ENCODE data around the gene NKAIN1.

NKAIN1 gene

GRCh38 chr1:31234123-31234708, 5.5 kb downstream of the NKAIN1 start:
- no peak for DNase-seq (ENCODE audit: low read depth)

DNA sequence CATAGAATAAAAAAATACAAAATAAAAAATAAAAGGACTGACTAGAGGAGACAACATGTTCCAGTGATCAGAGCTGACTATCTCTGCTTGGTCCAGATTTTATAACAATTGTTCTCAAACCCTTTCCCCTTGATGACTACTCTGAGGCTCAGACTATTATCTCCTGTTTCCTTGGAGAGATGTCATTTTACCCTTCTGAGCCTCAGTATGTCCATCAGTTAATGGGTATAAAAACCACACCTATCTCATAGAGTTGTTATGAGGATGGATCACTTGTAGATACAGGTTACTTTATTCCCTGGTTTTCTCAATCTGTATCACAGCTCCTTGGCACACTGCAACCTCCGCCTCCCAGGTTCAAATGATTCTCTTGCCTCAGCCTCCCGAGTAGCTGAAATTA, 7.0 kb downstream of the NKAIN1 start:
- no peak for DNase-seq (ENCODE audit: low read depth)

DNA sequence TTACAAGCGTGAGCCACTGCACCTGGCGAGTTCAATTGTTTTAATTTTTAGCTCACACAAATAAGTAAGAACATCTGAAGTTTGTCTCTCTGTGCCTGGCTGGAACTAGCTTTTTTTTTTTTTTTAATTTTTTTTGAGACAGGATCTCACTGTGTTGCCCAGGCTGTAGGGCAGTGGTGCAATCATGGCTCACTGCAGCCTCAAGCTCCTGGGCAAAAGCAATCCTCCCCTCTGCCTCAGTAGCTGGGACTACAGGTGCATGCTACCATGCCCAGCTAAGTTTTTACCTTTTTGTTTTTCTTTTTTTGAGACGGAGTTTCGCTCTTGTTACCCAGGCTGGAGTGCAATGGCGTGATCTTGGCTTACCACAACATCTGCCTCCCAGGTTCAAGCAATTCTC, 7.9 kb downstream of the NKAIN1 start:
- no peak for DNase-seq (ENCODE audit: low read depth)

GRCh38 chr1:31230378-31230777, 9.3 kb downstream of the NKAIN1 start:
- no peak for DNase-seq (ENCODE audit: low read depth)

DNA sequence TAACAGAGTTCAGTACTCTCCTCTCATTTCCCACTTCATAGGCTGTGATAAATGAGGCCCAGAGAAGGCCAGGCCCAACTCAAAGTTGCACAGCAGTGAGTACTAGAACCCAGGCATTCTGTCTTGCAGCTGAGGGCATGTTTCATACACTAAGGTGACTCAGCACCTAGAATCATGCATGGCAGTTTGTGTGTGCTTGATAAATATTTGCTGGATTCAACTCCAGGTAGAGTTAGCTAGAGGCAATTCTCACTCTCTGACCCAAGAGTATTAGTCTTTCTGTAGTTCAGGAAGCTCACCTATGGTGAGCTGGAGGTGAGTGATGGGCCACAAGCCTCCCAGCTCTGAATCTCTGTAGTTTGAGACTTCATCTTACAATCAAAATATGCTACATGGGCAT, 10.7 kb downstream of the NKAIN1 start:
- DNase-seq (ENCODE audit: low read depth) = no peak

DNA sequence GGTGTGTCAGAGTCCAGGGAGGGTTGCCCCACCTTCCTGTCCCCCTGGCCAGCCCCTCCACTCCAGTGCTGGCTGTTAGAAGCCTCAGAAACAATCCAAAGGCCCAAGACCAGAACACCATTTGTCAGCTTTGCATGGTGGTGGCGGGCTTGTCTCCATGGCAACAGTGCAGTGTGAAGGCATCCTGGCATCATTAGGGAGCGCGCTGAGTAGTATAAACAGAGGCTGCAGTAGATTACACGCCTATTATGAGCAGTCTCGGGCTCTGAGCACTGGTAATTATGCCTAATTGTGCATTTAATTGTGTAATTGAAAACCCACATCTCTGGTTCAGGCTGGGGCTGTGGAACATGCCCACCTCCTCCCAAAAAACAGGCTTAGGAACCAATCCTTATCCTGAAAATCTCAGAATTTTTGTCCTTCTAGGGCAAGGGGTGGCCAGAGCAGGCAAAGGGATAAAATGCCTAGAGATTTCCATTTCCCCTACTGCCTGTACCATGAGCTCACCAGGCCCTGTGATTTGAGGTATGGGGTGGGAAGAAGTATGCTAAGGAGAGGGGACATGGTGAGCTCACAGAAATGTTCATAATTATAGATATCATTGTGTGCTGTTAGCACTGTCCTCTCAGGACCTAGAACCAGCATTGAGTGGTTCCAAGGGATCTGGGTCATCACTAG, 11.7 kb downstream of the NKAIN1 start:
- no peak for DNase-seq (ENCODE audit: low read depth)

DNA sequence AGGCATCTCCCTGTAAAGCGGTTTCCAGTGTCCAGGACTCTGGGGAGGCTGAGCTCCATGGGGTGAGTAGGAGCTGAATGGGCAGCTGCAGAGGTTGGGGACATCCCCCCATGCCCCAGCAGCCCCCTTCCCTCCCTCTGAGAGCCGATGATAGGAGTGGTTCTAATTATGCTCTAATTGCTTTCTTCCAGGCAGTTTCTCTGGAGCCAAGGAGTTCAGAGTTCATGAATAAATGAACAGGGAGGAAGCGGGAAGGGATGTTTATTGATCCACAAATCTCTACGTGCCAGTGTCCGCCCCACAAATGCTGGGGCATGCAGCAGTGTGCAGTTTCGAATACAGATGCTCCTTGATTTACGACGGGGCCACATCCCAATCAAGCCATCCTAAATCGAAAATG, 15.6 kb downstream of the NKAIN1 start:
- DNase-seq (ENCODE audit: low read depth) = no peak

GRCh38 chr1:31222176-31222575, 17.5 kb downstream of the NKAIN1 start:
- DNase-seq (ENCODE audit: low read depth) = no peak

- no peak for DNase-seq (ENCODE audit: low read depth)
Measured at GRCh38 chr1:31221072-31221471, 18.6 kb downstream of the NKAIN1 start.

GRCh38 chr1:31219489-31219888, 20.2 kb downstream of the NKAIN1 start:
- no peak for DNase-seq (ENCODE audit: low read depth)

DNA sequence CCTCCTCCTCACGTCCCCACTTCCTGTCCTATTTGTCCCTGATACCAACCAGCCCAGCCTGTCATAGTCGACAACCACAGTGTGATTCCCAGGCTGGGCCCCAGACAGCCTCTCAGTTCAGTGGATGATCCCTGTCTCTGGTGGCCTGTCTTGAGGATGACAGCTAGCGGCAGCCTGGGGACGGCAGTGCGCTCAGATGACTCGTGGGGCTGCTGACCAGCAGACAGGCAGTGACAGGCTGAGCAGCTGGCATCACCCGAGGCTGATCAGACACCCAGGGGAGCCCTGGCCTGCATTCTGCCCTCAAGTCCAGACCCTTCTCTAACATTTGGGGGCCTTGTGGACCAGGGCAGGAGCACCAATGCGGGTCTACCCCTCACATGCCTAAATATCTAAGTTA, 21.0 kb downstream of the NKAIN1 start:
- no peak for DNase-seq (ENCODE audit: low read depth)

DNA sequence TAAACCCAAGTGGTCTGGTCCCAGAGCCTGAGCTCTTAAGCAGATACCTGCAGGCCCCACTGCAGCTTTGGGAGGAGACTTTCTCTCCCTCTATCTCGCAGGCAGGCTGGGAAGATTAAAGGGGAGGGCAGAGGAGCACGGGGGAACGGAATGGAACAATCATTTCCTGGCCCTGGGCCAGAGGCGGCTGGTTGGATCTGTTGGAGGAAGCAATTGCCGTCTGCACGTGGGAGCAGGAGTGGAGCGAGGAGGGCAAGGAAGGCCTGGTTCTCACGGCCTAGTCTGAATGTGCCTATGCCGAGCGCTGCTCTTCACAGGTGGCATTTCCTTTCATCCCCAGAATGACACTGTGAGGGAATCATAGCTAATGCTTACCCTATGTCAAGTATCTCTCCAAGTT, 23.7 kb downstream of the NKAIN1 start:
- no peak for DNase-seq (ENCODE audit: low read depth)

GRCh38 chr1:31215065-31215570, 24.6 kb downstream of the NKAIN1 start:
- DNase-seq (ENCODE audit: low read depth) = no peak

DNA sequence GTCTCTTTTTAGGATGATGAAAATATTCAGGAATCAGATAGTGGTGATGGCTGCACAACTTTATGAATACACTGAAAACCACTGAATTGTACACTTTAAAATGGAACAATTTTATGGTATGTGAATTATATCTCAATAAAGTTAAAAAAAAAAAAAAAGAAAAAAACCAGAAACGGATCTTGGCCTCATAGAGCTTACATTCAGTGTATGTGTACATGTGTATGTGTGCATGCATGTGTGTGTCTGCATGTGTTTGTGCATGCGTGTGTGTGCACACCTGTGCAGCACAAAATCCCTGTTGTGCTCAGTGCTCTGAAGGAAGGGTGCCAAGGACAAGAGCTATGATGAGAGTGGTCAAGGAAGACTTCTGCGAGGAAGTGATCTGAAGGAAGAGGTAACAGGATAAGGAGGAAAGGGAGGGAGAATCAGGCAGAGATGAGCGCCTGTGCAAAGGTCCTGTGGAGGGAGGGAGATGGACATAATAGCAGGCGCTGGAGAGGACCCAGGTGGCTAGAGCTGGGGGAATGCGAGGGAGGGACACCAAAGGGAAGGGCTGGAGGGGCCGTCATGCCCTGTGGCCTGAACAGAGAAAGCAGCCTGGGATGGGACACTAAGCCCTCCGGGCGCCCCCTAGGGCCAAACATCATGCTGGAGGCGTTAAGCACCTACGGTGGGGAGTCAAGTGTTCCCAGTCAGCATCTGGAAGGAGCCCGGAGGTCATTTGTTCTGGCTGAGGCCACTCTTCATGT, 25.2 kb downstream of the NKAIN1 start:
- no peak for DNase-seq (ENCODE audit: low read depth)

- DNase-seq (ENCODE audit: low read depth) = no peak
Measured at GRCh38 chr1:31208361-31208945, 31.2 kb downstream of the NKAIN1 start.

DNA sequence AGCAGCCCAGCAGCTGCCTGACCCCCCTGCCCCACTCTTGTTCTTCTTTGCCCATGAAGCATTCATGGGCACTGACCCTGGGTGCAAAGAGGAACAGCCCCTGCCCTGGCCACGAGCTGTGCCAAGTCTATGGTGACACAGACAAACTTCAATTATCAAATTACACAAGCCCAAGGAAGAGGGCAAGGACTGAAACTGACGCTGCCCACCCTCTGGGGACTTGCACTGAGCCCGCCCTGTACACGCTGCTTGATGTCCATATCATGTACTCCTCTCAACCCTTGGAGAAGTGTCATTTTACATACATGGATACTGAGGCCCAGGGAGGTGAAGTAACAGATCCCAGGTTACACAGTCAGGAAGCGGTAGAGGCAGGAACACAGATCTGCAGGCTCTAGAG, 32.1 kb downstream of the NKAIN1 start:
- no peak for DNase-seq (ENCODE audit: low read depth)

- no peak for DNase-seq (ENCODE audit: low read depth)
Measured at GRCh38 chr1:31207046-31207445, 32.6 kb downstream of the NKAIN1 start.

DNA sequence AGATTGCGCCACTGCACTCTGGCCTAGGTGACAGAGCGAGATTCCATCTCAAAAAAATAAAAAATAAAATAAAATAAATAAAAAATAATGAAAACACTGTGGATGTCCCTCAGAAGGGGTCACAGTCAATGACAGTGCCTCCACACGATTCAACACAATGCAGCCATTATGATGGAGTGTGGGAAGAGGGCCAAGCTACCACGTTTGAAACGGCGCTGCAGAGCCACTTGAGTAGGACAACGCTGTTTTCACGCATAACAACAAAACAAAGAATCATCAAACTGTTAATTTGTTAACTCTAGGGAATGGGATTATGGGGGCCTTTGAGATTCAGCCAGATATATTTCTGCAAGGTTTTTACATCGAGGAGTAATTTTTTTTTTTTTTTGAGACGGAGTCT, 36.5 kb downstream of the NKAIN1 start:
- no peak for DNase-seq (ENCODE audit: low read depth)

DNA sequence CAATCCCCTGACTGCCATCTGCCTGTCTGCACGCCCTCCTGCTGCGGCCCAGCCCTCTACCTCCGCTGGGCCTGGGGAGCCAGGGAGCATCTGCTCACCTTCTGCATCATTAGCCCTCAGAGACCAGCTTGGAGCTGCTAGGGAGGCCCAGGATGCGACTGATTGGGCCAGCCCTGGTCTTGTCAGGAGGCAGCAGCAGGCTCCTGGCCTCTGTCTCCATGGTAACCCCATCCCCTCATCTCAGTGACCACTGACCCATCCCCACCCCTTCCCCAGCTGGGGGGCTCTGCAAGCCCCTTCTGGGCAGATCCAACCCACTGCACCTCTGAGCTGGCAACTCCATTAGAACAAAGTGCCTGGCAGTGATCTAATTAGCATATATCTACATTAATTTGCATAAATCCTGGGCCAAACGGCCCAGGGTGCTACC, 37.7 kb downstream of the NKAIN1 start:
- no peak for DNase-seq (ENCODE audit: low read depth)

GRCh38 chr1:31199949-31200348, 39.7 kb downstream of the NKAIN1 start:
- DNase-seq (ENCODE audit: low read depth) = no peak

DNA sequence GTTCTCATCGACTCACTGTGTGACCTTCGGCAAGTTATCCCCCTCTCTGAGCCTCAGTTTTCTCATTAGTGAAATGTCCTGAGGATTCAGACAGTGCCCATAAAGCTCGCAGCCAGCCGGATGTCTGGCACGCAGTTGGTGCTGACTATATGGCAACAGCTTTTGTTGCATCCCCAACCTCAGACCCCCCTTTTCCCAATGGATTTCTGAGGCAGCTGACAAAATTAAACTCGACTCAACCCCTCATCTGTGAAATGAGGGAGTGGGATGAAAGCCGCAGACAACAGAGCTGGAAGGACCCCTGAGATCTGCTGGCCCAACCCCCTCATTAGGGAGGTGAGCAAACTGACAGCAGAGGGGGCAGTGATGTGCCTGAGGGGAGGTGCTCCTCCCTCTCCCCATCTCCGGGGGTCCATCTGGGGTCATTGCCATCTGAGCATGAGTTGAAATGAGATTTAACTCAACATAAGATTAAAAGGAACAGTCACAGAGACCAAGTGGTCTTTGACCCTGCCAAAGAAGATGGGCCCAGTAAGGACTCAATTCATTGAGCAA, 40.4 kb downstream of the NKAIN1 start:
- DNase-seq (ENCODE audit: low read depth) = no peak

GRCh38 chr1:31198600-31198999, 41.1 kb downstream of the NKAIN1 start:
- DNase-seq (ENCODE audit: low read depth) = no peak

DNA sequence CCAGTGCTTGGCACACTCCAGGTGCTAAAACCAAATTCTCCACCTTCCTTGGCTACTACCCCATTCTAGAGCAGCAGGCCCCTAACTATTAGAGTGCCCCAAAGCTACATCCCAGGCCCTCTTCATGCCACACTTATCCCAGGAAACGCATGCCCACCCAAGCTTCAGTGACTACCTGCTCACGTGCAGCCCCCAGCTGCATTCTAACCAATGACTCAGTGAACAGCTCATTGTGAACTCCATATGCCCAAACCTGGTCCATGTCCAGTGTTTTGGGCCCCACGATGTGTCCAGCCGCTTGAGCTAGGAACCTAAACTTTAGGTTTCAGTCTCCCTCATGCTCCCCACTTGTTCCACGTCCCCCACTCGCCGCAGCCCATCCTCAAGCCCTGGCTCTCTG, 41.5 kb downstream of the NKAIN1 start:
- DNase-seq (ENCODE audit: low read depth) = no peak

All from activated T-helper 1 cell treated with Interleukin-2 at 50 U/mL for 16 hours (primary cell).